Astrocyte (in vitro differentiated cells and primary cell): ENCODE data around the gene TATDN2.

Experiments used
- CTCF ChIP-seq: IDR thresholded peaks from 2 replicates; pipeline ENCODE4 v1.5.1; 2011; ENCODE audit warnings: low read depth, mild to moderate bottlenecking, inconsistent platforms, low read length, moderate library complexity; ENCODE audit not compliant: insufficient read depth
- EZH2 ChIP-seq: IDR thresholded peaks from 2 replicates; pipeline ENCODE4 v1.6.1; 2012; ENCODE audit warnings: mild to moderate bottlenecking, low read length, inconsistent platforms; ENCODE audit not compliant: insufficient read depth

- TF ChIP-seq CTCF (no peak), EZH2 (no peak)
Measured at GRCh38 chr3:10300087-10300486, 51.8 kb downstream of the TATDN2 start.
